ENCODE results near the gene CANT1.

Gene CANT1

GRCh38 chr17:78993981-78994671, 15.4 kb downstream of the CANT1 start:
- DNase-seq (ENCODE audit: extremely low read depth, low read depth): no peak
- no peak overlapping the region for H3K4me3 ChIP-seq (replicated peaks; ENCODE audit: low read depth, low read length)
- no peak for TF ChIP-seq CTCF (IDR thresholded peaks at IDR 0.05; ENCODE audit: low read depth, low read length, missing control alignments)

- no peak for DNase-seq (ENCODE audit: extremely low read depth, low read depth)
- TF ChIP-seq CTCF (IDR thresholded peaks at IDR 0.05; ENCODE audit: low read depth, low read length, missing control alignments): peak; percentile 83
- no peak overlapping the region for H3K4me3 ChIP-seq (replicated peaks; ENCODE audit: low read depth, low read length)
Observed at GRCh38 chr17:78993241-78993956, 16.2 kb downstream of the CANT1 start.

- H3K4me3 ChIP-seq (replicated peaks; ENCODE audit: low read depth, low read length): no peak overlapping the region
- no peak for TF ChIP-seq CTCF (IDR thresholded peaks at IDR 0.05; ENCODE audit: low read depth, low read length, missing control alignments)
- DNase-seq (ENCODE audit: extremely low read depth, low read depth): no peak
Observed at GRCh38 chr17:78992542-78993212, 16.9 kb downstream of the CANT1 start.

GRCh38 chr17:78991906-78992532, 17.5 kb downstream of the CANT1 start:
- H3K4me3 ChIP-seq (replicated peaks; ENCODE audit: low read depth, low read length): no peak overlapping the region
- no peak for TF ChIP-seq CTCF (IDR thresholded peaks at IDR 0.05; ENCODE audit: low read depth, low read length, missing control alignments)
- no peak for DNase-seq (ENCODE audit: extremely low read depth, low read depth)

- no peak for DNase-seq (ENCODE audit: extremely low read depth, low read depth)
- no peak overlapping the region for H3K4me3 ChIP-seq (replicated peaks; ENCODE audit: low read depth, low read length)
- TF ChIP-seq CTCF (IDR thresholded peaks at IDR 0.05; ENCODE audit: low read depth, low read length, missing control alignments): no peak
Observed at GRCh38 chr17:78991017-78991738, 18.4 kb downstream of the CANT1 start.

- no peak overlapping the region for H3K4me3 ChIP-seq (replicated peaks; ENCODE audit: low read depth, low read length)
- no peak for DNase-seq (ENCODE audit: extremely low read depth, low read depth)
- TF ChIP-seq CTCF (IDR thresholded peaks at IDR 0.05; ENCODE audit: low read depth, low read length, missing control alignments): no peak
Observed at GRCh38 chr17:78990349-78991016, 19.1 kb downstream of the CANT1 start.
